ENCODE measurements around the gene ITGA3.
A peak's percentile ranks its signal among the peaks of the same experiment; 100 is the strongest.

Gene ITGA3

GRCh38 chr17:50072925-50073324, 17.0 kb downstream of the ITGA3 start:
- DNase-seq: no peak

GRCh38 chr17:50074227-50074626, 18.3 kb downstream of the ITGA3 start:
- DNase-seq: no peak

- no peak for DNase-seq
These were observed 19.6 kb downstream of the ITGA3 start for GRCh38 chr17:50075446-50076032.

GRCh38 chr17:50076221-50076590, 20.3 kb downstream of the ITGA3 start:
- no peak for DNase-seq

- DNase-seq: peak; percentile 40 to 92
These were observed 20.8 kb downstream of the ITGA3 start for GRCh38 chr17:50076591-50077235.

GRCh38 chr17:50078430-50078829, 22.5 kb downstream of the ITGA3 start:
- no peak for DNase-seq

GRCh38 chr17:50079334-50080095, 23.6 kb downstream of the ITGA3 start:
- DNase-seq: peak; percentile 78 to 91

GRCh38 chr17:50080096-50080480, 24.2 kb downstream of the ITGA3 start:
- no peak for DNase-seq

GRCh38 chr17:50080827-50081226, 24.9 kb downstream of the ITGA3 start:
- no peak for DNase-seq

GRCh38 chr17:50081757-50082156, 25.8 kb downstream of the ITGA3 start:
- no peak for DNase-seq

GRCh38 chr17:50087246-50087911, 31.5 kb downstream of the ITGA3 start:
- peak; percentile 54 to 86 for DNase-seq

- no peak for DNase-seq
These were observed 32.0 kb downstream of the ITGA3 start for GRCh38 chr17:50087912-50088405.

GRCh38 chr17:50088952-50089825, 33.3 kb downstream of the ITGA3 start:
- DNase-seq: no peak

- DNase-seq: no peak
These were observed 34.2 kb downstream of the ITGA3 start for GRCh38 chr17:50090071-50090470.

- DNase-seq: no peak
These were observed 35.3 kb downstream of the ITGA3 start for GRCh38 chr17:50090971-50091917.

- DNase-seq: no peak
These were observed 36.0 kb downstream of the ITGA3 start for GRCh38 chr17:50091918-50092285.

GRCh38 chr17:50093246-50093645, 37.3 kb downstream of the ITGA3 start:
- no peak for DNase-seq

GRCh38 chr17:50093807-50094206, 37.9 kb downstream of the ITGA3 start:
- no peak for DNase-seq

GRCh38 chr17:50094243-50094752, 38.4 kb downstream of the ITGA3 start:
- peak; percentile 74 to 96 for DNase-seq

- DNase-seq: peak; percentile 90 to 98
These were observed 39.1 kb downstream of the ITGA3 start, which contains the start of gene PDK2 for GRCh38 chr17:50094753-50095619. Gene PDK2, plus strand, starts transcription at chr17:50095351. Its CDS starts 85 bp downstream, at chr17:50095436.
